Dermis lymphatic vessel endothelial cell (primary cell): ENCODE results near the gene NAA30. TPM values are rescaled to one million over a fixed set of nuclear protein-coding genes. Genes with fewer than 3 reads are reported as not detected.

Experiments
- total RNA-seq: library from RNA; depleted of rRNA; stranded (reverse); fragments of >200 nt; gene quantifications from 2 replicates; pipeline ENCODE4 v1.2.1, GENCODE V29; 2014

The NAA30 gene
- 15.0 and 17.7 TPM in 2 replicates for total RNA-seq

DNA sequence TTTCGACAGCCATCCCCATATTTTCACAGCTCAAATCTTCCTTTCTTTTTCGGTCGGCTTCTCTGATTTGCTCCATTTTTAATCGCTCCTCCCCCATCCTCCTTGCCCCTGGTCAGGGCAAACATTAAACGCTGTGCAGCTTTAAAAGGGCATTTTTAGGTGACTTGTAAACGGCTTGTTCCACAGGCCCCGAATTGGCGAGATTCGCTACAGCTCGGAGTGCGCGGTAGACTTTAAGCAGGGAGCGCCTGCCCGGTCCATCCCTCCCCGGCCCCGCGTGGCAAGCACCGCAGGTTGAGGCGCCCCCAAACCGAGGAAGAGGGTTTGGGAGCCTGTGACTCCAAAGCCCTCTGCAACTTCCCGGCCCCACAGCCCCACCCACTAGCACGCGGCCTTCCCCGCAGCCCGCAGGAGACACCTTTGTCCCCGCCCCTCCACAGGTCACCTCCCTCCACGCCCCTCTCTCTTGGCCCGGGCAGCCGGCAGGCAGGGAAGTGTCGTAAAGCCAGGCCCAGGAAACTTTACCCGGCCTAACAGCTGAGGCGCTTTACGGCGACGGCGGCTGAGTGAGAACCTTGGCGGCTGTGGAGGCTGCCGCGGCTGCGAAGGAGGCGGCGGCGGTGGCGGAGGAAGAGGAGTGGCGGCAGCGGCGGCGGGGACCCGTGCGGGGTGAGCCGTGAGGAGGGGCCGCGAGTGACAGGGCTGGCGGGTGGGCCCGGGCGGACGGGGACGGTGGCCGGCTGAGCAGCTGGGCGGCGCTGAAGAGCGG is at the start of gene NAA30:
NAA30 (plus strand) TSS at position 550 of the 769 bp plus-strand sequence. CDS start 372 bp downstream, outside the sequence.

Other genes with a start within 250 kb of the NAA30 start
- gene EXOC5, start 121.7 kb upstream of the NAA30 start, total RNA-seq, result 40.3 and 52.5 TPM in 2 replicates
- gene AP5M1, start 121.6 kb upstream of the NAA30 start, total RNA-seq, result 13.8 and 18.0 TPM in 2 replicates
- not detected in 2 replicates for gene CCDC198, start 103.3 kb downstream of the NAA30 start, total RNA-seq